Hematopoietic multipotent progenitor cell treated with erythropoietin and hydrocortisone succinate and interleukin-3 and kit ligand, for 17 days (in vitro differentiated cells): Measurements from ENCODE around the gene COLEC11.

Experiments used
- DNase-seq: peaks from one replicate; pipeline ENCODE4 v3.0.0-alpha.2; 2015; ENCODE audit warnings: low spot score

The COLEC11 gene

GRCh38 chr2:3675687-3676086 lies 80.8 kb downstream of the COLEC11 start:
- DNase-seq, result no peak

GRCh38 chr2:3677436-3677835 lies 82.5 kb downstream of the COLEC11 start:
- no peak for DNase-seq

GRCh38 chr2:3678212-3678611 lies 83.3 kb downstream of the COLEC11 start:
- DNase-seq, result no peak

GRCh38 chr2:3679180-3679579 lies 84.3 kb downstream of the COLEC11 start:
- DNase-seq, result no peak

DNA sequence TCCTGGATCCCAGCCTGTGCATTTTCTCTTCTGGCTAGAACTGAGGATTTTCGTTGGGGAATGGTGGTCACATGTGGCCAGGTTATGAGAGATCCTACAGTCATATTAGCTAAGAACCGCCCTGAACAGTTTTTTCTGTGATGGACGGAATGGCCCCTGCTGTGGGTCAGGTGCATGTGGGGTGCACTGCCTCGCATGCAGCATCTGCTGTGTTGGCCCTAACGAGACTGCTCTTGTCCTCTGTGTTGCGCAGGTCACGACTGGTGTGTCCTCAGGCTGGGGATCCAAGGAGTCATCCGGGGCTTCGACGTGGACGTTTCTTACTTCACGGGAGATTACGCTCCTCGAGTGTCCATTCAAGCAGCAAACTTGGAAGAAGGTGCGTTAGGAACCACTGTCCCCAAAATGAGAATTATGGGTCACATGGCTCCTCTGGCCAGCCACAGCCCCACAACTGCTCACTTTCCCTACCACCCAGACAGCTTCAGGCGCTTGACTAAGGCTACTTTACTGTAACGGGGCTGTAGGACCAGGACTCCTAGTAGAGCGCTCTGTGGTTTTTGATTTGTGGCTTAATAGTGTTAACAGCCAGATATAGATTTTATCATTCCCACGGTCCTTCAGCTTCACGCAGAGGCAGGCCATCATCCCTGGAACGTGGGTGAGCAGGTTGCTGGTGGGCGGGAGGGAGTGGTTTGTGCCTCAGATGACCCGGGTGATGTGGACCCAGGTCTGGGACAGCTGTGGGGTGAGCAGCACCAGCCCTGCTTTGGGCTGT lies 84.9 kb downstream of the COLEC11 start:
- no peak for DNase-seq

DNA sequence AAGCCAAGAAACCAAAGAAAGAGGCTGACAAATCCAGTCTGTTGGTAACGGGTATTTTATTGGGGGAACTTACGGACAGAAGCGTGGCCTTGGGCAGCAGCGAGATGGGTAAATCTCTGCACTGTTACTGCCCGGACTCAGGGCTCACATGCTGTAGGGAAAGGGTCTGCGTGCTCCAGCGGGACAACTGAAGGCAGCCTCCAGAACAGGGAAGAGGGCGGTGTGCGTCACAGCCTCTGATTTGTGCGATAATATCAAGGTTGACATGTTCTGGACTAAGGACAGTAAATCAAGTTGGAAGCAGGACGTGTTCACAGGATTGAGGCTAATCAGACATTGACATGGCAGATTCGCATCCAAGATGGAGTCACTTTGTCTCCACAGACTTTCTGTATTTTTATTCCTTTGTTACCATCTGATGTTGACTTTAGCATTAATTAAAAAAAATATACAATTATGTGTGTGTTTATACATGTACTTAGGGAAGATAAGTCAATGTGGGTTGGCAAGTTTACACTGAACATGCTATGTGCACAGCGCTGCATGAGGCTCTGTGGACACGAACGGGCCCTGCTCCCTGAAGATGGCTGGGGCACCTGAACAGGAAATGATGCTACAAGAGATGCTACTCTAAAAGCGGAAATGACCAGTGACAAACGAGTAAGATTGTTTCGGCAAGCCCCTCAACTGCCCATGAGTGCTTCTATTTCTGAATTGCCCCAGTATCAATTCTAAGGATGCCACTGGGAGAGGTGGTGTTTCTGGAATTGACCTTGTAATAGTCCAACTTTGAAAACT lies 85.8 kb downstream of the COLEC11 start:
- no peak for DNase-seq

DNA sequence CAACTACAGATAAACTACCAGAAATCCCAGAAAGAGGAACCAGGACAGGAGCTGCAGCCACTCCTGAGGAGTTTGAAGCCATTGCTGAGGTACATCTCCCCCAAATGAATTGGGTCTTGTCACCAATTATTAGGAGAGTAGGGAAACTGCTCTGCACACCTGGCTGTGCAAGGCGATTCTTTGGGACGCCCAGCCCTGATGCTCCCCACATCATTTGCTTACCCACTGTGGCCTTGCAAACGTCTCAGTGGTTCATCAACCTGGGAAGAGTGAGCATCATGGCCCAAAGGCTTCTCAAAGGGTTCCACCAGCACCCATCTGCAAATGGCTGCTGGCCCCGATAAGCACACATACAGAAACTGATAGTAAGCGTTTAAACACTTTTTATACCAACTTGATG lies 86.7 kb downstream of the COLEC11 start:
- no peak for DNase-seq

DNA sequence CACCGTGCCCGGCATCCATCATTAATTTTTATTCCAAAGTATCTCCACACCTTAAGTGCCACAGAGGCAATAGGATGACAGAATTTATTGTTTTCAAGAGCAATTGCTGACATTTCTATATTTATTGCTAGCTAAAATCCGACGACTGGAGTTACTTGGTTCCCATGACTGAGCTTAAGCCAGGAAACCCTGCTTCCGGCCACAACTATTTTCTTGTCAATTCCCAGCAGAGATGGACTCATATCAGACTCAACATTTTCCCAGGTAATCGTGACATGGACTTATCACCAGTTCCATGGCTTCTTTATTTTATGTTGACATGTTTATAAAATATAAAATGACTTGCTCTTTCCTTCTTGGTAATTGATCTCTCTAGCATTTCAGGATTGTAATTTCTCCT lies 87.9 kb downstream of the COLEC11 start:
- DNase-seq, result no peak

- no peak for DNase-seq
Observed at GRCh38 chr2:3683748-3684454, 89.0 kb downstream of the COLEC11 start.

DNA sequence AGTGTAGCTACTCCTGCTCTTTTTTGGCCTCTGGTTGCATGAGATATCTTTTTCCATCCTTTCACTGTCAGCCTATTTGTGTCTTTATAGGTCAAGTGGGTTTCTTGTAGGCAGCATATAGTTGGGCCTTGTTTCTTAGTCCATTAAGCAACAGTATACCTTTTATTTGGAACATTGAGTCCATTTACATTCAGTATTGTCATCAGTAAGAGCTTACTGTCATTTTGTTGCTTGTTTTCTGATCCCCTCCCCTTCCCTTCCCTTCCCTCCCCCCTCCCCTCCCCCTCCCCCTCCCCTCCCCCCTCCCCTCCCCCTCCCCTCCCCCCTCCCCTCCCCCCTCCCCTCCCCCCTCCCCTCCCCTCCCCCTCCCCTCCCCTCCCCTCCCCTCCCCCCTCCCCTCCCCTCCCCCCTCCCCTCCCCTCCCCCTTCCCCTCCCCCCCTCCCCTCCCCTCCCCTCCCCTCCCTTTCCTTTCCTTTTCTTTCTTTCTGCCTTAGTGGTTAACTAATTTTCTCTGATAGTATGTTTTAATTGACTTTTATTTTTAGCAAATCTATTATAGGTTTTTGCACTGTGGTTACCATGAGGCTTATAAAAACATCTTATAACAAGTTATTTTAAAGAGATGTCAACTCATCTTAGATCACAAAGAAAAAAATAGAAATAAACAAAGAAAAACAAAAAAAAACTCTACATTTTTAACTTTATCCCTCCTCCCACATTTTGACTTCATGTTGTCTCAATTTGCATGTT lies 95.3 kb downstream of the COLEC11 start:
- DNase-seq, result no peak

- no peak for DNase-seq
Observed at GRCh38 chr2:3692375-3692774, 97.5 kb downstream of the COLEC11 start.
